ENCODE data around the gene MIA.
"Not testable (repeated sequence)": the region's sequence is repeated elsewhere in the genome, so short reads cannot be mapped to it uniquely, and the experiment has no call there.

MIA gene

DNA sequence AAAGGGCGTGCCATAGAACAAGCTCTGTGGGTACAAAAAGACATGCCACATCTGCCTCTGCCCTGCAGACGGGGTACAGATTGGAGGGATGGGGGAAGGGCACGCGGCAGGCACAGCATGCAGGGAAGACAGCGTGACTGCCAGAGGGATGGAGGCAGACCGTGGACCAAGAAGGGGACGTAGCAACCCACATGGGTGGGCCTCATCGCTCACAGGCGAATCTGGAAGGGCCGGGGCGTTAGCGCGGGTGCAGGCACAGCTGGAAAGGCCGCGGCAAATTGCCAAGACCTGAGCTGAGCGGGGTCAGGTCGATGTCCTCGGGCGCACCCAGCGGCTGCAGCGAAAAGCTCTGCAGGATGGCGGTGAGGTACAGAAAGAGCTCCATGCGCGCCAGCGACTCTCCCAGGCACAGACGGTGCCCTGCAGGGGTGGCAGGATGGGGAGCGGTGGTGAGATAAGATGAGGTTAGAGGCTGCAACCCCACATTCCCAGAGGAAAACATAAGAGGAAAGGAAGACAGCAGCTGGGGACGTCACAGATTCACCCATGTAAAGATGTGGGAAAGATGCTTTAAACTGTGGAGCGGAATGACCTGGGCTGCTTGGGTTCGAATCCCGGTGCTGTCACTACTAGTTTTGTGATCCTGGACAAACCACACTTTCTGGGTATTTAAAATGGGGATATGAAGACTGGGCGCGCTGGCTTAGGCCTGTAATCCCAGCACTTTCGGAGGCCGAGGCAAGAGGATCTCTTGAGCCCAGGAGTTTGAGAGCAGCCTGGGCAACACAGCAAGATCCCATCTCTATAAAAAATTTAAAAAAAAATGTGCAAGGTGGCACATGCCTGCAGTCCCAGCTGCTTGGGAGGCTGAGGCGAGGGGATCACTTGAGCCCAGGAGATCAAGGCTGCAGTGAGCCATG, 43.4 kb downstream of the MIA start:
- in situ Hi-C loops (cut with HindIII; ENCODE audit: low sequenced_read_pairs), result not testable (repeated sequence)

DNA sequence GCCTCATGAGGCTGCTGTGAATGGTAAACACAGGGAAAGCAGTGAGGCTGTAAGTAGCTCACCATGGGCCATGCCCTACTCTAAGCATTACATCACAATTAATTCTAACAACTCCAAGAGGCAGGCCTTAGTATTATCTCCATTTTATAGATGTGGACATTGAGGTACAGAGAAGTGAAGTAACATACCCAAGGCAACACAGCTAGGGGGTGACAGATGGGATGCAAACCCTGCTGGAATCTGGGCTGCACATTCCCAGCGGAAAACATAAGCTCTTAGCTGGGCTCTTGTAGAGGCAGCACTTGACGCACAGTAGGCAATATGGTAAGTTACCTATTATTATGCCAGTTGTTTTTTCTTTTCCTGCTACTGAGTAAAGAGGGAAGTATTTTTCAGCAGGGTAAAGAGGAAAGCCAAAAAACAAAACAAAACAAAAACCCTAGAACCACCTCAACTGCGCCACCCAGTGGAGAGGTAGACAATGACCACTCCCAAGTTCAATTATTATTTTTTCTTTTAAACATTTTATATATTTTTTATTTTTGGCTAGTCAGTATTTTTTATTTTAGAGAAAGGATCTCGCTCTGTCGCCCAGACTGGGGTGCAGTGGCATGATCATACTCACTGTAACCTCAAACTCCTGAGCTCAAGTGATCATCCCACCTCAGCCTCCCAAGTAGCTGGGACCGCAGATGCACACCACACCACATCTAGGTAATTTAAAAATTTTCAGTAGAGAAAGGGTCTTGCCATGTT, 44.3 kb downstream of the MIA start:
- in situ Hi-C loops (cut with HindIII; ENCODE audit: low sequenced_read_pairs), result not testable (repeated sequence)

DNA sequence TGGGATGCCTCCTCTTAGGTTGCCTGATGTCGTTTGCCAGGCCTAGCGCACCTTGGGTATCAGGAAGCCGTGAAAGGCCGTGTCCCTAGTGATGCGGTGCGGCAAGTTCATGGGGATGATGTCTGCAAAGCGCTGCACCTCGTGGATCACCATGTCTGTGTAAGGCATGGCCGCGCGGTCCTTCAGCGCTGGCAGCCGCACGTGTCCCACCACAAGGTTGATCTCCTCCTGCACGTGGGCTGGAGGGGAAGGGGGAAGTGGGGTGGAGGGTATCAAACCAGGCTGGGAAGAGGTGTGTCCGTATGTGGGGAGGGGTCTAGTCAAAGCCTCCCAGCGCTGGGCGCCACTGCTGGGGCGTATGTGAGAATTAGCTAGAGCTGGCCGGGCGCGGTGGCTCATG, 46.8 kb downstream of the MIA start:
- in situ Hi-C loops (cut with HindIII; ENCODE audit: low sequenced_read_pairs), result no loop called here

DNA sequence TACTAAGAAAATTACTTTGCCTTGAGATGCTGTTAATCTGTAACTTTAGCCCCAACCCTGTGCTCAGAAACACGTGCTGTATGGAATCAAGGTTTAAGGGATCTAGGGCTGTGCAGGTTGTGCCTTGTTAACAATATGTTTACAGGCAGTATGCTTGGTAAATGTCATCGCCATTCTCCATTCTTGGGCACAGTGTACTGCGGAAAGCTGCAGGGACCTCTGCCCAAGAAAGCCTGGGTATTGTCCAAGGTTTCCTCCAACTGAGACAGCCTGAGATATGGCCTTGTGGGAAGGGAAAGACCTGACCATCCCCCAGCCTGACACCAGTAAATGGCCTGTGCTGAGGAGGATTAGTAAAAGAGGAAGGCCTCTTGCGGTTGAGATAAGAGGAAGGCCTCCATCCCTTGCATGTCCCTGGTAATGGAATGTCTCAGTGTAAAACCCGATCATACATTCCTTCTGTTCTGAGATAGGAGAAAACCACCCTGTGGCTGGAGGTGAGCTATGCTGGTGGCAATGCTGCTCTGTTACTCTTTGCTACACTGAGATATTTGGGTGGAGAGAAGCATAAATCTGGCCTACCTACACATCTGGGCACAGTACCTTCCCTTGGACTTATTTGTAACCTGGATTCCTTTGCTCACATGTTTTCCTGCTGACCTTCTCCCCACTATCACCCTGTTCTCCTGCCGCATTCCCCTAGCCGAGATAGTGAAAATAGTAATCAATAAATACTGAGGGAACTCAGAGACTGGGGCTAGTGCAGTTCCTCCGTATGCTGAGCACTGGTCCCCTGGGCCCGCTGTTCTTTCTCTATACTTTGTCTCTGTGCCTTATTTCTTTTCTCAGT, 47.6 kb downstream of the MIA start:
- in situ Hi-C loops (cut with HindIII; ENCODE audit: low sequenced_read_pairs), result not testable (repeated sequence)

- in situ Hi-C loops (cut with HindIII; ENCODE audit: low sequenced_read_pairs), result not testable (repeated sequence)
Measured at GRCh38 chr19:40824916-40825315, 49.6 kb downstream of the MIA start.

GRCh38 chr19:40825460-40826095, 50.3 kb downstream of the MIA start:
- in situ Hi-C loops (cut with HindIII; ENCODE audit: low sequenced_read_pairs), result not testable (repeated sequence)

GRCh38 chr19:40826312-40826698, 51.0 kb downstream of the MIA start:
- in situ Hi-C loops (cut with HindIII; ENCODE audit: low sequenced_read_pairs), result not testable (repeated sequence)

DNA sequence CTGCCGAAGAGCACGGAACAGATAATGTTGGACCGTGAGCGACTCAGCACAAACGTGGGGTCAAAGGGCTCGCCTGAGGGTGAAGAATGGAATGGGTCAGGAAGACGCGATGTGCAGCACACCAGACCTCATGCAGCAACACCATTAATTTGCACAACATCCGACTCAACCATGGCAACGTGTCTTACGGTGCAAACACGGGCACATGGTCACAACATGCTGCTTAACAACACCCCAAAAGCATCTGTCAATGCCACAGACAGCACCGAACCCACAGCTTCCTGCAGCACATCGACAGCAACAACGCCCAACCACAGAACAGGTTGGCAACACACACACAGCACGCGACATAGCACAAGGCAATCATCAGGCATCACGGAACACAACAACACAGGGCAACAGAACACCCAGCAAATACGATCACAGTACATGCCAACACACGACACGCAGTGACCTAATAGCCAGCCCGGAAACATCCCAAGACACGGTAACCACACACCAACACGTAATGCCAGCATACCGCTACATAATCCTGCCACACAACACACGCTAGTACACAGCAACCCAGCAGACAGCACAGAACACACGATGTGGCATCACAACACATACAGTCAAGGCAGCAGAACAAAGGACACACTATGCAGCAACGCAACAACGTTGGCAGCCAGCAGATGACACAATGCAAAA, 51.5 kb downstream of the MIA start:
- in situ Hi-C loops (cut with HindIII; ENCODE audit: low sequenced_read_pairs), result not testable (repeated sequence)
